SK-N-SH (cell line): Measurements from ENCODE around the gene ZC3H15.

ENCODE experiments used
- EZH2phosphoT487 ChIP-seq: fragments of 200-600 bp; sonication (generic); IDR thresholded peaks from 2 replicates; pipeline ENCODE4 v1.6.1; 2017; ENCODE audit warnings: low read depth, mixed run types, mild to moderate bottlenecking, antibody characterized with exemption, moderate library complexity, borderline replicate concordance
- TAF1 ChIP-seq: IDR thresholded peaks from 2 replicates; pipeline ENCODE4 v1.6.1; 2012; ENCODE audit warnings: low read depth, mild to moderate bottlenecking, low read length, moderate library complexity, borderline replicate concordance
- TF ChIP-seq, protein P1 (sequence below): fragments of 200-600 bp; sonication (generic); IDR thresholded peaks from 2 replicates; pipeline ENCODE4 v1.6.1; 2017; ENCODE audit warnings: antibody characterized with exemption, mild to moderate bottlenecking, moderate library complexity

DNA sequence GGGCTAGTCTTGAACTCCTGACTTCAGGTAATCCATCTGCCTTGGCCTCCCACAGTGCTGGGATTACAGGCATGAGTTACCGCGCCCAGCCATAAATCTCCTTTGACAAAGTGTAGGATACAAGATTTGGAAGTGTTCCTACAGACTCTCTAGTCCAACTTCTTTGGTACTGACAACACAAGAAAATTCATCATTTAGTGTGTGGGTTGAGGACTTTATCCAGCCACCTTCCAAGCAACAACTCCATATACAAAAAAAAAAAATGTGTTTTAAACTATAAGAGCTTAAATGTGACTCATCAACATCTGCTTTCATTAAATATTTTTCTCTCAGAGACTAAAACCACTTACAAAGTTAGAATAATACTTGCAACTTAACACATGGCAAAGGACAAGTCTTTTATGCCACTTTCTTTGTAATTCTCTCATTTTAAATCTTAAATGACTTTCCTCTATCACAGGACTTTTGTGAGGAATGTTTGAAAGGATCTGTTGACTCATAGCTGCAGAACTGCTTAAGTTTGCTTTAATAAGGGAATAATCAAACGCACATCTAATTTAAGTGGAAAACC is 57.6 kb downstream of the ZC3H15 start:
- TF ChIP-seq, protein P1, sequence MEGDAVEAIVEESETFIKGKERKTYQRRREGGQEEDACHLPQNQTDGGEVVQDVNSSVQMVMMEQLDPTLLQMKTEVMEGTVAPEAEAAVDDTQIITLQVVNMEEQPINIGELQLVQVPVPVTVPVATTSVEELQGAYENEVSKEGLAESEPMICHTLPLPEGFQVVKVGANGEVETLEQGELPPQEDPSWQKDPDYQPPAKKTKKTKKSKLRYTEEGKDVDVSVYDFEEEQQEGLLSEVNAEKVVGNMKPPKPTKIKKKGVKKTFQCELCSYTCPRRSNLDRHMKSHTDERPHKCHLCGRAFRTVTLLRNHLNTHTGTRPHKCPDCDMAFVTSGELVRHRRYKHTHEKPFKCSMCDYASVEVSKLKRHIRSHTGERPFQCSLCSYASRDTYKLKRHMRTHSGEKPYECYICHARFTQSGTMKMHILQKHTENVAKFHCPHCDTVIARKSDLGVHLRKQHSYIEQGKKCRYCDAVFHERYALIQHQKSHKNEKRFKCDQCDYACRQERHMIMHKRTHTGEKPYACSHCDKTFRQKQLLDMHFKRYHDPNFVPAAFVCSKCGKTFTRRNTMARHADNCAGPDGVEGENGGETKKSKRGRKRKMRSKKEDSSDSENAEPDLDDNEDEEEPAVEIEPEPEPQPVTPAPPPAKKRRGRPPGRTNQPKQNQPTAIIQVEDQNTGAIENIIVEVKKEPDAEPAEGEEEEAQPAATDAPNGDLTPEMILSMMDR = no peak
- TF ChIP-seq TAF1 (no peak), EZH2phosphoT487 (no peak)
